HG03342 (cell line): ENCODE measurements around the gene TMEM175.
"Not testable (repeated sequence)": the region's sequence is repeated elsewhere in the genome, so short reads cannot be mapped to it uniquely, and the experiment has no call there.

Experiments
- ATAC-seq: cut with Tn5 transposase; IDR thresholded peaks from one replicate; pipeline ENCODE4 v1.9.1; 2021; ENCODE audit warnings: mild to moderate bottlenecking, moderate library complexity; ENCODE audit not compliant: unreplicated experiment

Gene TMEM175

DNA sequence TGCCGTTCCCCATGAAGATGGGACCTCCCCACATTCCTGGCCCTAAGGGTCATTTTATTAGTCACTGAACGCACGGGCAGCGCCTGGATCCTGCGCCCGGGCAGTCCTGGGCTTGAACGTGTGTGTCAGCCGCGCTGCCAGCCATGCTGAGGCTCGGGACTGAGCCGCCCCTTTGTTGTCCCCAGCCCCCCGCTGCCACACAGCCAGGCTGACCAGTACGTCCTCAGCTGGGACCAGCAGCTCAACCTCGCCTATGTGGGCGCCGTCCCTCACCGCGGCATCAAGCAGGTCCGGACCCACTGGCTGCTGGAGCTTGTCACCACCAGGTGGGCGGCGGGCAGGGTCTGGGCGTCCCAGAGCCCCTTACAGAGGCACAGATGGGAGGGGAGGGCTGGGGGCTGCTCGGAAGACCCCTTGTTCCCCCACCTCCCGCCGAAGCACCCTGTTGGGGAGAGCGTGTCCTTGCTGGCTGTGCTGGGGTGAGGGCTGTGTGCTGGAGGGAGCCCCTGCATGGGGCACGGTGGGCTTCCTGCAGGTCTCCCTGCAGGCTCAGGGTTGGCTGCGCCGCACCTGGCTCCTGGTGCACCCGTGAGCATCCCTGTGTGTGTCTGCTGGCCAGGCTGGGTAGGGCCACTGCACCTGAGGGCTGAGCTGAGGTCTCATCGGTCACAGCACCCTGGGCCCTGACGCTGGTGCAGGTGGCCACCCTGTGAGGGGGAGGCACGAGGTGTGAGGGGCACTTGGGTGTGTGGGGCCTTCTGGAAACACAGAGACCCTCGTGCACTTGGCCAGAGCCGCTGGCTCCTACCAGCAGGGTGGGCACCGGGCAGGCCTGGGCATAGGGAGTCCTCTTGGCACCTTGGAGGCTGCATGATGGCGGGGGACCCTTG lies 55.6 kb downstream of the TMEM175 start:
- ATAC-seq = no peak

DNA sequence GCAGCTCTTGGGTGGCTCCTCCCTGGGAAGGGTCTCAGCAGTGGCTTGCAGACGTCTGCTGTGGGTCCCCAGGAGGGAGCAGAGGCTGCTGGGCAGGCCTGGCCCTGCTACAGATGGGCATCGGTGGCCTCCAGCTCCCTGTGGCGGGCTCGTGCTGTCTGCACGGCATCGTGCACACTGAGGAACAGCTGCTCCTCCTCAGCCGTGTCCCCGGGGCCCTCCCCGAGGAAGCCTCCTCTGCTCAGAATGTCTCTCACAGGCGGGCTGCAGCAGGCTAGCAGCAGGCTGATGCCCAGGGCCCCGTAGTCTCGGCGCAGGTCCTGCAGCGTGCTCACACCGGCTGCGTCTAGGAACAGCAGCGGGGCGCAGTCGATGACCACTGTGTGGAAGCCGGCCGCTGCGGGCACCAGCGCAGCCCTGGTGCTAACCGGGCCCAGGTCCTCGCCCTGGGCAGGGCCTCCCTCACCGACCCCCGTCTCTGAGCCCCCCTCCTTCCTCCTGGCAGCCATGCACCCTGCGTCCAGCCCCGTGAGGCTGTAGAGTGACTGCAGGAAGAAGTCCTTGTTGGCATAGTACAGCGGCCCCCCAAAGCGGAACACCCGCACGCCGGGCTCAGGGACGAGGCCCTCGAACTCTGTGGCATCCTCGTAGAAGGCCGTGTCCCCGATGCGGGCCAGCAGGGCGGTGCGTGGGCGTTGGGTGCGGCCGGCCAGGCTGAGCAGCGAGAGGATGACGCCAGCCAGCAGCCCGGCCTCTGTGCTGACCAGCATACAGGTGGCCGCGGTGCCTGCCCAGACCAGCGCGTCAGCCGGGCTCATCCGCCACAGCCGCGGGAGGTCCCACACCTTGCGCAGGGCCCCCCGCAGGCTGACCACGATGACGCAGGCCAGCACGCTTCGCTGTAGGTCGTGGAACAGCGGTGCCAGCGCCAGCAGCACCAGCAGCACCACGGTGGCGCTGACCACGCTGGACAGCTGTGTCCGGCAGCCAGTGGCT lies 56.8 kb downstream of the TMEM175 start:
- no peak for ATAC-seq

- ATAC-seq = no peak
Measured at GRCh38 chr4:989722-990471, 57.6 kb downstream of the TMEM175 start.

DNA sequence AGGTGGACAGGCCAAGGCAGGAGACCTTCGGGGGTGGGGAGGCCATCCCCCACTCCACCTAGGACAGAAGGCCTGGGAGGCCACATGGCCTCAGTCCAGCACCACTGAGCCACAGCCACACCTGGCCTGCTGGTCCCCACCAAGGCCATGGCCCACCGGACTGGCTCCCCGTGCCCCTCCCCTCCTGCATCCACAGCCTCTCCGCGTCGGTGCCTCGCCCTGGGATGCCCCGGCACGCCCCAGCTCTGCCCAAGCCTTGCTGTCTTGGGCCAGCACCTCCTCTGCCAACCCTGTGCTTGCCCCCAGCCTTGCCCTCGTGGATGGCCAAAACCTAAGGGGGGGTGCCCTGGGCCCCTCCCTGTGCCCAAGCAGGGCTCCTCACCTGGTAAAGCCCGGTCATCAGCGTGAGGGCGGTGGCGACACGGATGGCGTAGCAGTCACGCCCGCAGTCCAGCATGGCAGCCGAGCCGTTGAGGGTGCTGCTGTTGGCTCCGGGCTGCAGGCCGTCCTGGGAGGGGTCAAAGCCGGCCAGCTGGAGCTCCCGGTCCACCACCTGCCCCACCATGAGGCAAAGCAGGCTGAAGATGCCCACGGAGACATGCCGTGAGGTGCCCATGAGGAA lies 58.6 kb downstream of the TMEM175 start:
- no peak for ATAC-seq

- ATAC-seq = no peak
Measured at GRCh38 chr4:991451-992296, 59.4 kb downstream of the TMEM175 start.

DNA sequence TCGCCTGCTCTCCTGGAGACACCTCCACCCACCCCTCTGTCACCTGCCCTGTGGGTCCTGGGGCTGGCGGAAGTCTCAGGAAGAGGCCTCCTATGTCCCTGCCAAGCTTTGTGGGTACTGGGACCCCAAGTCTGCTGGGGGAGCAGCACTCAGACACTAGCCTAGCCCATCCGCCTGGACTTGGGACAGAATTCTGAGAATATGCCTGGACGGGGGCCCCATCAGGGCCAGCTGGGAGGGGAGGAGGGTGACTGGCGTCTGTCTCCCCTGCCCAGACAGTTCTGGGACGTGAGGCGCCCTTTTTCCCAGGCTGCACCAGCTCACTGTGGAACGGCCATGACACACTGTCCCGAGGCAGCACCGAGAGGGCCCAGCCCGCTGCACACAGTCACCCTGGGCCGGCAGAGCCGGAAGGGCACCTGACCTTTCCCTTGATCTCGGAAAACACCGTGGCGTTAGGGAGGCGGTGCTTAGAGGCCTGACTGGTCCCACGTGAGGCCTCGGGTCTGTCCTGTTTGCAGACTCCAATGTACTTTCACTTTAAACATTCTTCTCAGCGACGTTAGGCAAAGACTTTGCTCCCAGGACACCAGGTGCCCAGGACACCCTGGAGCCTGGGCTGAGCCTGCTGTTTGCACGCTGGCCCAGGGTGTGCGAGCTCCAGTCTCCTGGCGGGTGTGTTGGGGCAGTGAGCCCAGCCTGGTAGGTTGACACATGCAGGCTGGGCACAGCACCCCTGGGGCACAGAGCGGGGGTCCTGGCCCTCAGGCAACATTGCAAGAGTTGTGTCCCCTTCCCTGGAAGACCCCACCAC lies 60.2 kb downstream of the TMEM175 start:
- ATAC-seq = no peak

DNA sequence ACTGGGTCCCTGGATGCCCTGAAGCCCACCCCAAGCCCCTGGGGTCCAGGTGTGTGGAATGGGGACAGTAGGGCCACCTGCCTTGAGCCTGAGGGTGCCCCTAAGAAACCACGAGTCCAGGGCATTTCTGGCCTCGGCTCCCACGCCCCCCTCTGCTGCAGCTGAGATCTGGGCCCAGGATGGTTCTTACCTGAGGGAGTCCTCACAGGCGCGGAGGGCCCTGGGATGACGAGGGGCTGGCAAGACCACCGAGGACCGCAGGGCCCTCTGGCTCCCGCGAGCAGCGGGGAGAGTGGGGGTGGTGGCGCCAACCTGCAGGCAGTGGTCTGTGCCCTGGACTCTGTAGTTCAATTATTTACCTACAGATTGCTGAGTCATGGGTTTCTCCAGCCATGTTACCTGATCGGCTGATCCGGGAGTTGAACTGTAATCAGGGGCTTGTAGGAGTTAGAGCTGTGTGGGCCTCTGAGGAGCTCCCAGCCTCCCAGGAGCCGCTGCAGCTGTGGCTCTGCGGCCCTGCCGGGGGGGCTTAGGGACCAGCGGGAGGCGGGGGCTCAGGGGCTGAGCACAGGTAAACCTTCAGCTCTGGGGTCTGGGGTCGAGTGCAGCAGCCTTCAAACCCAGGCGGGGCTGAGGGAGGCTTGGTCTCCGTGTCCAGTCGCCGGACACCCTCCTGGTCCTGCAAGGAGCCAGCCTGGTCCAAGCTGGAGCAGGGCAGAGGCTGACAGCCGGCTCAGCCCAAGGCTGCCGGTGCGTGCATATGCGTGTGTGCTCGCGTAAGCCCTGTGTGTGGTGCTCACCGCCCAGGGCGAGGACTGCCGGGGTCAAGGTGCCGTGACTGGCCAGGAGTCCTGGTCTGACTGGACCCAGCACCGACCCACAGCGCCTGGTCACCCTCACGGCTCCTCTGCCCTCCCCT lies 61.1 kb downstream of the TMEM175 start, which contains the start of gene SLC26A1:
TSS of gene SLC26A1 (minus strand) at position 294 of the 919 bp plus-strand sequence. CDS start 1,701 bp downstream, outside the sequence.
- ATAC-seq = no peak

DNA sequence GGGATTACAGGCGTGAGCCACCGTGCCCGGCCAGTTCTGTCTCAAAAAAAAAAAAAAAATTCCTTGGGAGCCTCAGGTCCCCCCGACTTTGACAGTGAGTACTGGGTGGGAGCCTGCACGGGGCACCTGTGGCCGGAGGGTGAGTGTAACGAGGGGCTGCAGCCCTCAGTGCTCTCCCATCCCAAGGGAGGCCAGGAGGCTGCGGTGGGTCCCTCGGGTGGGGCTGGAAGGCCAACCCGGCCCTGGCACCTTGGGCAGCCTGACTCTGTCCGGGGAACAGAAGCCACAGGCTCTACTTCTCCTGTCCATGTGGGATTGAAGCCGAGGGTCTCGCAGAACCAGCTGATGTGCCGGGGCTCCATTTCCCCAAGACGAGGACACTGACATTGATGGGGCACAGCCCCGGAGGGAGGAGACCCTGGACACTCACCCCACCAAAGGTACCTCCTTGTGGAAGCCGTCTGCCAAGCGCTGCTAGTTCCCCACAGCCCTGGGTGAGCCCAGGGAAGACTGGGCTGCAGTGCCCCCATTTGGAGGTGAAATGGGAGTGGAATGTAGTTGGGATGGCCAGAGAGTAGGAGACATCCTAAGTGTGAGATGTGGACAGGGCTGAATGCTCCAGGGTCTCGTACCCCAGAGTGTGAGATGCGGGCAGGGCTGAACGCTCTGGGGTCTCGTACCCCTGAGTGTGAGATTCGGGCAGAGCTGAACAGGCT lies 63.2 kb downstream of the TMEM175 start:
- ATAC-seq = no peak

- no peak for ATAC-seq
Measured at GRCh38 chr4:996030-996996, 64.1 kb downstream of the TMEM175 start.

GRCh38 chr4:996997-997374 lies 64.7 kb downstream of the TMEM175 start:
- ATAC-seq = no peak

DNA sequence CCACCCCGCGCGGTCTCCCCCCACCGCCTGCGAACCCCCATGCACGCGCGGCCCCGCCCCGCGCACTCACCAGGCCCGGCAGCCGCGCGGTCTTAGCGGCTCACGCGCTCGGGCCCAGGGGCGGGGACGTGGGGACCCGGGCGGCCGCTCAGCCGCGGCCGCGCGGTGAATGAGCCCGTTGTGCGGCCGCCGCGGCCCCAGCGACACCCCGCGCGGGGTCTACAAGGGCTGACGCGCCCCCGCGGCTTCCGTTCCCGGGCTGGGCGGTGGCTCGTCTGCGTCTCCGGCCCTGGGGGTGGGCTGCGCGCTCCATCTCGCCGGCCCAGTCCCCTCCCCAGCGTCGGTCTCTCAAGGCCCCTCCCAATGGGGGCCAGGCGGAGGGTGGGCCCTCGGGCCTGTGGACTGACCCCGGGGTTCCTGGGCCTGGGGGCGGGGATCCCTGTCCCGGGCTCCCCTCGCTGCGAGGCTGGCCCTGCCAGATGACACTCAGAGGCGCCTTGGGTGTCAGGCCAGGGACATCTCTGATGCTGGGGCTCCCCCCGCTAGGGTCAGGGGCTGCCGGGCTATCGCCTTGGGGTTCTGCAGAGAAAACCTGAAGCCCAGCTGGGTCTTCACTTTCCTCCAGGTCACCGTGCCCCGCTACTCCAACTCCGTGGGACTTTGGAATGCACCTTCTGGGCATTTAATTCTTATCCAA lies 65.3 kb downstream of the TMEM175 start:
- no peak for ATAC-seq

- ATAC-seq = no peak
Measured at GRCh38 chr4:998096-998691, 65.9 kb downstream of the TMEM175 start.

DNA sequence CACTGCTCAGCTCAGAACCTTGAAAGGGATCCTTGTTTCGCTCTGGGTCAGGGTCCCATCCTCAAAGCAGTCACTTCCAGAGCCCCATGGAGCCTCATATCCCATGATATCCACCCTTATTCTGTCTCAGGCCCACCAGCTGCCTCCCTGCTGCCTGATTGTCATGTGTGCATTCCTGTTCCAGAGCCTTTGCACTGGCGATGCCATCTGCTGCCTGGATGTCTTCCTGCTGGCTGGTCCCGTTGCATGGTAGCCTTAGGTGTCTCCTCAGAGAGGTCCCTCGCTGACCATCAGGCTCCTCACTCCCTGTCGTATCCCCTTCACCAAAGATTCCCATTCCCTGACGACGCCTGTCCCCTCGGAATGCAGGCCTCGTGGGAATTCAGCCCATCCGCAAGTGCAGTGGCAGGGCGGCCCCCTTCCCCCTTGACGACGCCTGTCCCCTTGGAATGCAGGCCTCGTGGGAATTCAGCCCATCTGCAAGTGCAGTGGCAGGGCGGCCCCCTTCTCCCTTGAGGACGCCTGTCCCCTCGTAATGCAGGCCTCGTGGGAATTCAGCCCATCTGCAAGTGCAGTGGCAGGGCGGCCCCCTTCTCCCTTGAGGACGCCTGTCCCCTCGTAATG lies 67.1 kb downstream of the TMEM175 start:
- ATAC-seq = not testable (repeated sequence)

DNA sequence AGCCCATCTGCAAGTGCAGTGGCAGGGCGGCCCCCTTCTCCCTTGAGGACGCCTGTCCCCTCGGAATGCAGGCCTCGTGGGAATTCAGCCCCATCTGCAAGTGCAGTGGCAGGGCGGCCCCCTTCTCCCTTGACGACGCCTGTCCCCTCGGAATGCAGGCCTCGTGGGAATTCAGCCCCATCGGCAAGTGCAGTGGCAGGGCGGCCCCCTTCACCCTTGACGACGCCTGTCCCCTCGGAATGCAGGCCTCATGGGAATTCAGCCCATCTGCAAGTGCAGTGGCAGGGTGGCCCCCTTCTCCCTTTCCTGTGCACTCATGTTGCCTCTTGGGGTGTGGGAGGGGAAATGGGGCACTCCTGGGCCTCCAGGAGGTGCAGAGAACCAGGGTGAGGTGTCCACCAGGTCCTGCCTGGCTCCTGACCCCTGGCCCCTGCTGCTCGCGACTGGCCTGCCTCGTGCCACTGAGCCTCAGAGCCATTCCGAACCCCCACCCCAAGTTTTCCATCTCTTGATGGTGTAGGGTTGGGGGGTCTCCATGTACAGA lies 67.7 kb downstream of the TMEM175 start:
- ATAC-seq = no peak
